Measurements from ENCODE around the gene SPACDR. TPM values are rescaled to one million over a fixed set of nuclear protein-coding genes. Genes with fewer than 3 reads are reported as not detected.
"Not testable (repeated sequence)": the region's sequence is repeated elsewhere in the genome, so short reads cannot be mapped to it uniquely, and the experiment has no call there.

Gene SPACDR
- total RNA-seq, 4 donors from 2014 or later, result 0.78 TPM; not detected in 3

GRCh38 chr7:100449190-100449795, 14.8 kb downstream of the SPACDR start:
- 91% methylated on average over 13 of the region's 13 CpGs for WGBS
- Histone ChIP-seq H3K36me3 (no peaks in the 10 kb centered on the region), H3K27me3 (no peaks in the 10 kb centered on the region), H3K4me3 (peak overlapping the region in 1 of 4 donors; percentile 80), H3K9me3 (no peaks in the 10 kb centered on the region), H3K4me1 (peaks cover 14 to 37% (median 28%) of the 10 kb centered on the region in 4 donors), H3K27ac (replicated peaks in 1 of 4) (peak overlapping the region; percentile 85 to 94 (median 91))
- no peak for DNase-seq (ENCODE audit: extremely low spot score)
- intact Hi-C loops (cut with DNase I), result no loop called here
- no peak for TF ChIP-seq POLR2AphosphoS5 (IDR thresholded peaks at IDR 0.05)
- no peak for TF ChIP-seq CTCF (IDR thresholded peaks at IDR 0.05)
- no peak for TF ChIP-seq POLR2A (IDR thresholded peaks at IDR 0.05; ENCODE audit: low read depth)

- DNase-seq (ENCODE audit: extremely low spot score); H3K27me3 ChIP-seq; H3K27ac ChIP-seq (replicated peaks in 1 of 4); H3K4me3 ChIP-seq; H3K36me3 ChIP-seq; intact Hi-C loops (cut with DNase I); H3K9me3 ChIP-seq: not testable (repeated sequence)
- WGBS, result 91% methylated on average over 8 of the region's 8 CpGs
- peaks cover 21 to 41% (median 29%) of the 10 kb centered on the region in 4 donors for H3K4me1 ChIP-seq
Observed at GRCh38 chr7:100447363-100447762, 16.7 kb downstream of the SPACDR start.

- no peak for DNase-seq (ENCODE audit: extremely low spot score)
- WGBS, result 67% methylated on average over 1 of the region's 2 CpGs
- Histone ChIP-seq H3K4me3 (no peak overlapping the region), H3K9me3 (no peaks in the 10 kb centered on the region), H3K27me3 (no peaks in the 10 kb centered on the region), H3K36me3 (no peaks in the 10 kb centered on the region), H3K4me1 (peaks cover 20 to 39% (median 29%) of the 10 kb centered on the region in 4 donors), H3K27ac (replicated peaks in 1 of 4) (peak overlapping the region in 2 of 4 donors; percentile 35 to 51)
- intact Hi-C loops (cut with DNase I), result no loop called here
- no peak for TF ChIP-seq CTCF (IDR thresholded peaks at IDR 0.05)
- TF ChIP-seq POLR2AphosphoS5 (IDR thresholded peaks at IDR 0.05), result no peak
- no peak for TF ChIP-seq EP300 (IDR thresholded peaks at IDR 0.05)
- no peak for TF ChIP-seq POLR2A (IDR thresholded peaks at IDR 0.05; ENCODE audit: low read depth)
Observed at GRCh38 chr7:100446040-100446439, 18.0 kb downstream of the SPACDR start.

- Histone ChIP-seq H3K27ac (replicated peaks in 1 of 4) (peak overlapping the region; percentile 51 to 73 (median 54)), H3K4me1 (peaks cover 6 to 25% (median 20%) of the 10 kb centered on the region in 4 donors), H3K36me3 (no peaks in the 10 kb centered on the region), H3K9me3 (no peaks in the 10 kb centered on the region), H3K4me3 (no peak overlapping the region), H3K27me3 (no peaks in the 10 kb centered on the region)
- intact Hi-C loops (cut with DNase I), result no loop called here
- no peak for TF ChIP-seq EP300 (IDR thresholded peaks at IDR 0.05)
- TF ChIP-seq CTCF (IDR thresholded peaks at IDR 0.05), result no peak
- peak; percentile 47 to 50 for TF ChIP-seq POLR2AphosphoS5 (IDR thresholded peaks at IDR 0.05)
- WGBS, result 32% methylated on average over 14 of the region's 14 CpGs
- no peak for DNase-seq (ENCODE audit: extremely low spot score)
Observed at GRCh38 chr7:100444311-100445278, 19.5 kb downstream of the SPACDR start.

GRCh38 chr7:100443096-100443840, 20.8 kb downstream of the SPACDR start:
- Histone ChIP-seq H3K9me3 (no peaks in the 10 kb centered on the region), H3K27ac (replicated peaks in 1 of 4) (peak overlapping the region in 3 of 4 donors; percentile 53 to 73 (median 54)), H3K27me3 (no peaks in the 10 kb centered on the region), H3K4me3 (no peak overlapping the region), H3K4me1 (peaks cover 0 to 22% (median 18%) of the 10 kb centered on the region in 4 donors), H3K36me3 (no peaks in the 10 kb centered on the region)
- 94% methylated on average over 9 of the region's 9 CpGs for WGBS
- TF ChIP-seq EP300 (IDR thresholded peaks at IDR 0.05), result no peak
- no peak for TF ChIP-seq POLR2A (IDR thresholded peaks at IDR 0.05; ENCODE audit: low read depth)
- DNase-seq (ENCODE audit: extremely low spot score), result no peak
- intact Hi-C loops (cut with DNase I), result no loop called here

Data from esophagus muscularis mucosa (tissue), 4 donors.